Stimulated activated naive CD8-positive, alpha-beta T cell treated with anti-CD3 and anti-CD28 coated beads, Interleukin-15, Interleukin-2, amounts not matched to agents 100 ng/mL and 50 ng/mL, for 24 hours (primary cell): Measurements from ENCODE around the gene GTF2F1.
"Not testable (repeated sequence)": the region's sequence is repeated elsewhere in the genome, so short reads cannot be mapped to it uniquely, and the experiment has no call there.

Experiments used
- H3K27ac Mint-ChIP-seq: one replicate; pipeline ENCODE4 v1.8.0; 2021; ENCODE audit warnings: mild to moderate bottlenecking, mixed read lengths
- H3K27me3 Mint-ChIP-seq: one replicate; pipeline ENCODE4 v1.8.0; 2021; ENCODE audit warnings: mixed read lengths
- H3K36me3 Mint-ChIP-seq: one replicate; pipeline ENCODE4 v1.8.0; 2021; ENCODE audit warnings: low read depth, mixed read lengths
- H3K4me1 Mint-ChIP-seq: one replicate; pipeline ENCODE4 v1.8.0; 2021; ENCODE audit warnings: low read depth, mixed read lengths
- H3K4me3 Mint-ChIP-seq: one replicate; pipeline ENCODE4 v1.8.0; 2021; ENCODE audit warnings: mild to moderate bottlenecking, mixed read lengths
- H3K9me3 Mint-ChIP-seq: one replicate; pipeline ENCODE4 v1.8.0; 2021; ENCODE audit warnings: mixed read lengths

The GTF2F1 gene

GRCh38 chr19:6378486-6378885 lies 14.5 kb downstream of the GTF2F1 start:
- H3K27ac Mint-ChIP-seq: no peak overlapping the region
- no peaks in the 10 kb centered on the region for H3K27me3 Mint-ChIP-seq
- H3K4me1 Mint-ChIP-seq: peaks cover 4% of the 10 kb centered on the region
- peaks cover 26% of the 10 kb centered on the region for H3K36me3 Mint-ChIP-seq
- no peaks in the 10 kb centered on the region for H3K9me3 Mint-ChIP-seq
- no peak overlapping the region for H3K4me3 Mint-ChIP-seq

GRCh38 chr19:6378041-6378440 lies 14.9 kb downstream of the GTF2F1 start:
- no peaks in the 10 kb centered on the region for H3K9me3 Mint-ChIP-seq
- no peak overlapping the region for H3K4me3 Mint-ChIP-seq
- H3K4me1 Mint-ChIP-seq: peaks cover 4% of the 10 kb centered on the region
- H3K36me3 Mint-ChIP-seq: peaks cover 22% of the 10 kb centered on the region
- no peak overlapping the region for H3K27ac Mint-ChIP-seq
- no peaks in the 10 kb centered on the region for H3K27me3 Mint-ChIP-seq

- no peaks in the 10 kb centered on the region for H3K9me3 Mint-ChIP-seq
- H3K4me1 Mint-ChIP-seq: peaks cover 9% of the 10 kb centered on the region
- no peaks in the 10 kb centered on the region for H3K27me3 Mint-ChIP-seq
- no peak overlapping the region for H3K4me3 Mint-ChIP-seq
- H3K36me3 Mint-ChIP-seq: peaks cover 19% of the 10 kb centered on the region
- H3K27ac Mint-ChIP-seq: no peak overlapping the region
These were observed 16.3 kb downstream of the GTF2F1 start for GRCh38 chr19:6376512-6377190.

- H3K4me1 Mint-ChIP-seq: peaks cover 13% of the 10 kb centered on the region
- no peak within 1 kb of the TSS for H3K27ac Mint-ChIP-seq
- no peaks in the 10 kb centered on the region for H3K27me3 Mint-ChIP-seq
- no peak within 1 kb of the TSS for H3K4me3 Mint-ChIP-seq
- no peaks in the 10 kb centered on the region for H3K9me3 Mint-ChIP-seq
- H3K36me3 Mint-ChIP-seq: peaks cover 14% of the 10 kb centered on the region
These were observed 17.5 kb downstream of the GTF2F1 start, which contains the start of gene PSPN for GRCh38 chr19:6375411-6376010. Gene PSPN, minus strand, starts transcription at chr19:6375933. Its CDS starts 84 bp downstream, at chr19:6375849.

GRCh38 chr19:6374711-6375410 lies 18.1 kb downstream of the GTF2F1 start:
- Mint-ChIP-seq H3K36me3 (peaks cover 8% of the 10 kb centered on the region), H3K9me3 (no peaks in the 10 kb centered on the region), H3K4me1 (peaks cover 13% of the 10 kb centered on the region), H3K27ac (no peak overlapping the region), H3K4me3 (no peak overlapping the region), H3K27me3 (no peaks in the 10 kb centered on the region)

GRCh38 chr19:6374161-6374709 lies 18.7 kb downstream of the GTF2F1 start:
- Mint-ChIP-seq H3K9me3 (no peaks in the 10 kb centered on the region), H3K27me3 (no peaks in the 10 kb centered on the region), H3K36me3 (peaks cover 8% of the 10 kb centered on the region), H3K4me1 (peaks cover 13% of the 10 kb centered on the region), H3K27ac (no peak overlapping the region), H3K4me3 (no peak overlapping the region)

GRCh38 chr19:6373813-6374108 lies 19.2 kb downstream of the GTF2F1 start:
- Mint-ChIP-seq H3K36me3 (peaks cover 12% of the 10 kb centered on the region), H3K27me3 (no peaks in the 10 kb centered on the region), H3K4me3 (peak overlapping the region; percentile 65), H3K27ac (peak overlapping the region; percentile 47), H3K9me3 (no peaks in the 10 kb centered on the region), H3K4me1 (peaks cover 13% of the 10 kb centered on the region)

- Mint-ChIP-seq H3K4me3 (peak overlapping the region; percentile 81), H3K27ac (peak overlapping the region; percentile 86), H3K27me3 (no peaks in the 10 kb centered on the region), H3K9me3 (no peaks in the 10 kb centered on the region), H3K4me1 (peaks cover 13% of the 10 kb centered on the region), H3K36me3 (peaks cover 11% of the 10 kb centered on the region)
These were observed 19.7 kb downstream of the GTF2F1 start for GRCh38 chr19:6373096-6373812.

GRCh38 chr19:6372594-6373095 lies 20.3 kb downstream of the GTF2F1 start, which contains the start of gene ALKBH7:
Gene ALKBH7, plus strand, starts transcription at chr19:6372794. Its CDS starts 27 bp downstream, at chr19:6372821.
- Mint-ChIP-seq H3K4me1 (peaks cover 13% of the 10 kb centered on the region), H3K27me3 (no peaks in the 10 kb centered on the region), H3K27ac (peak within 1 kb of the TSS; percentile 86), H3K9me3 (no peaks in the 10 kb centered on the region), H3K36me3 (peaks cover 17% of the 10 kb centered on the region), H3K4me3 (peak within 1 kb of the TSS; percentile 81)

- Mint-ChIP-seq H3K27me3 (no peaks in the 10 kb centered on the region), H3K27ac (no peak overlapping the region), H3K4me1 (peaks cover 22% of the 10 kb centered on the region), H3K36me3 (peaks cover 53% of the 10 kb centered on the region), H3K4me3 (no peak overlapping the region), H3K9me3 (no peaks in the 10 kb centered on the region)
These were observed 28.6 kb downstream of the GTF2F1 start for GRCh38 chr19:6364353-6364752.

- H3K9me3 Mint-ChIP-seq: no peaks in the 10 kb centered on the region
- H3K27me3 Mint-ChIP-seq: no peaks in the 10 kb centered on the region
These were observed 30.6 kb downstream of the GTF2F1 start for GRCh38 chr19:6362351-6362801.

GRCh38 chr19:6362027-6362350 lies 31.0 kb downstream of the GTF2F1 start:
- Mint-ChIP-seq H3K4me3 (peak overlapping the region; percentile 94), H3K27ac (peak overlapping the region; percentile 92), H3K36me3 (peaks cover 32% of the 10 kb centered on the region), H3K9me3 (no peaks in the 10 kb centered on the region), H3K4me1 (peaks cover 22% of the 10 kb centered on the region), H3K27me3 (no peaks in the 10 kb centered on the region)

More at GRCh38 chr19:6362351-6362801, 30.6 kb downstream of the GTF2F1 start:
- Mint-ChIP-seq H3K4me3 (peak overlapping the region; percentile 94), H3K4me1 (peaks cover 22% of the 10 kb centered on the region), H3K27ac (peak overlapping the region; percentile 92), H3K36me3 (peaks cover 35% of the 10 kb centered on the region)

GRCh38 chr19:6360857-6361216 lies 32.1 kb downstream of the GTF2F1 start:
- H3K36me3 Mint-ChIP-seq: peaks cover 24% of the 10 kb centered on the region
- not testable (repeated sequence) for H3K27me3 Mint-ChIP-seq, H3K9me3 Mint-ChIP-seq, H3K27ac Mint-ChIP-seq
- H3K4me1 Mint-ChIP-seq: peaks cover 22% of the 10 kb centered on the region
- H3K4me3 Mint-ChIP-seq: peak overlapping the region; percentile 94

- H3K4me1 Mint-ChIP-seq: peaks cover 22% of the 10 kb centered on the region
- H3K4me3 Mint-ChIP-seq: not testable (repeated sequence)
These were observed 32.5 kb downstream of the GTF2F1 start for GRCh38 chr19:6360445-6360844.

More at GRCh38 chr19:6360445-6360844, 32.5 kb downstream of the GTF2F1 start:
- not testable (repeated sequence) for H3K27ac Mint-ChIP-seq, H3K9me3 Mint-ChIP-seq, H3K27me3 Mint-ChIP-seq
- H3K36me3 Mint-ChIP-seq: peaks cover 22% of the 10 kb centered on the region
